Measurements from ENCODE around the gene ARFGAP1. TPM values are rescaled to one million over a fixed set of nuclear protein-coding genes. Genes with fewer than 3 reads are reported as not detected.

ARFGAP1 gene
- total and polyA plus RNA-seq, 4 donors, result 47.0 to 108 (median 87.6) TPM

DNA sequence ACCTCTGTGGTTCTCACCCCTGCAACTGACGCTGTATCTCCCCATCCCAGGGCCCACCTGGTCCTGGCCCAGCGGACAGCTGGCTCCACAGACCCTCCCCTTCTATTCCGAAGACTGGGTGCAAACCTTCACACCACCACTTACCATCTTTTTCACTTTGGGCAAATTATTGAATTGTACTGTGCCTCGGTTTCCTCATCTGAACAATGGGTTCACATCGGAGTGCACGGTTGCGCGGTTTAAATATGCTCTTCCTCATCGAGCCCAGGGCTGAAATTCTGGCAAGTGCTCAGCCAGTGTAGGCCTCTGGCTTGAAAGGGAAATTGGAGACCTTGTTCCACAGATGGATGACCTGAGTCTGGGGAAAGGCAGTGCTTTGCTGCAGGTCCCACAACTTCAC, 2.9 kb upstream of the ARFGAP1 start:
- H3K4me3 ChIP-seq, result no peak overlapping the region
- no peaks in the 10 kb centered on the region for H3K36me3 ChIP-seq (ENCODE audit: control insufficient read depth in 4 of 4, insufficient read depth in 4 of 4, low read length in 4 of 4)
- H3K9me3 ChIP-seq (ENCODE audit: control insufficient read depth in 4 of 4, insufficient read depth in 3 of 4, low read length in 3 of 4), result no peaks in the 10 kb centered on the region
- peaks cover 0 to 63% (median 20%) of the 10 kb centered on the region in 5 donors for H3K4me1 ChIP-seq (ENCODE audit: control insufficient read depth in 5 of 5, insufficient read depth in 5 of 5, low read length in 5 of 5)
- TF ChIP-seq CTCF (IDR thresholded peaks at IDR 0.05; ENCODE audit: control extremely low read depth, extremely low read depth), result no peak
- no peaks in the 10 kb centered on the region for H3K27me3 ChIP-seq (ENCODE audit: control insufficient read depth in 3 of 3, insufficient read depth in 3 of 3, low read length in 2 of 3)
- DNase-seq (no peak), ATAC-seq (ENCODE audit: insufficient read depth, low FRiP score) (no peak)
- WGBS, 2 donors, result 85 to 92% methylated on average over 9 of the region's 9 CpGs
- H3K27ac ChIP-seq (ENCODE audit: low read depth in 1 of 2, low read length in 1 of 2), result no peak overlapping the region
- no peak overlapping the region for H3K9ac ChIP-seq (ENCODE audit: insufficient read depth in 1 of 2, low read length in 2 of 2)

DNA sequence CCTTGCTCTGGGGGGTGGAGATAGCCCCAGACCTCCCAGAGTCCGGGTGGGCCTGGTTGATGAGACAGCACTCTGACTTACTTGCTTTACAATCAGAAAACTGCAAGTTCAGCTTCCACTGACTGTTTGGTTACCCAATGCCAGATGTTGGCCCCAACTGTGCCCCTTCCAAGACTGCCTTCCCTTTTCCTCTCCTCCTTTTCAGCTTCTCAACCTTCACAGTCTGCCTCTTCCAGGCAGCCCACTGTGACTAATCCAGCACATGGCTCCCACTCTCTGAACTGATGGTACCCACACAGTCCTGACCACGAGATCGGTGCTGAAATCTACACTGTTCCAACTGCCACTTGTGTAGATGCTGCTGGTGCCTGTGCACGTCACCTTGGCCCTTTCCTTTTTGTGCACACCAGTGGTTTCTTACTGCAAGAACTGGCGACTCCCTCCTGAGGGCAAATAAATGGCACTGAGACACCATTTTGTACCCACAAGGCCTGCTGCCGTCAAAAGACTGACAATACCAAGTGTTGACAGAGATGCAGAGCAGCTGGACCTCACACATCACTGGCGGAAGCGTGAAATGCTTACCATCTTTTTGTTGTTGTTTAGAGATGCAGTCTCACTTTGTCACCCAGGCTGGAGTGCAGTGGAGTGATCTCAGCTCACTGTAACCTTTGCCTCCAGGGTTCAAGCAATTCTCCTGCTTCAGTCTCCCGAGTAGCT, 1.8 kb upstream of the ARFGAP1 start:
- Histone ChIP-seq H3K27ac (ENCODE audit: low read depth in 1 of 2, low read length in 1 of 2) (no peak overlapping the region), H3K9ac (ENCODE audit: insufficient read depth in 1 of 2, low read length in 2 of 2) (no peak overlapping the region), H3K27me3 (ENCODE audit: control insufficient read depth in 3 of 3, insufficient read depth in 3 of 3, low read length in 2 of 3) (no peaks in the 10 kb centered on the region), H3K9me3 (ENCODE audit: control insufficient read depth in 4 of 4, insufficient read depth in 3 of 4, low read length in 3 of 4) (no peaks in the 10 kb centered on the region), H3K36me3 (ENCODE audit: control insufficient read depth in 4 of 4, insufficient read depth in 4 of 4, low read length in 4 of 4) (peaks cover 0 to 3% (median 0%) of the 10 kb centered on the region in 4 donors), H3K4me1 (ENCODE audit: control insufficient read depth in 5 of 5, insufficient read depth in 5 of 5, low read length in 5 of 5) (peaks cover 0 to 55% (median 20%) of the 10 kb centered on the region in 5 donors), H3K4me3 (no peak overlapping the region)
- no peak for DNase-seq
- 83 to 86% methylated on average over 9 of the region's 9 CpGs for WGBS, 2 donors
- TF ChIP-seq CTCF (IDR thresholded peaks at IDR 0.05; ENCODE audit: control extremely low read depth, extremely low read depth), result no peak
- ATAC-seq (ENCODE audit: insufficient read depth, low FRiP score), result no peak

DNA sequence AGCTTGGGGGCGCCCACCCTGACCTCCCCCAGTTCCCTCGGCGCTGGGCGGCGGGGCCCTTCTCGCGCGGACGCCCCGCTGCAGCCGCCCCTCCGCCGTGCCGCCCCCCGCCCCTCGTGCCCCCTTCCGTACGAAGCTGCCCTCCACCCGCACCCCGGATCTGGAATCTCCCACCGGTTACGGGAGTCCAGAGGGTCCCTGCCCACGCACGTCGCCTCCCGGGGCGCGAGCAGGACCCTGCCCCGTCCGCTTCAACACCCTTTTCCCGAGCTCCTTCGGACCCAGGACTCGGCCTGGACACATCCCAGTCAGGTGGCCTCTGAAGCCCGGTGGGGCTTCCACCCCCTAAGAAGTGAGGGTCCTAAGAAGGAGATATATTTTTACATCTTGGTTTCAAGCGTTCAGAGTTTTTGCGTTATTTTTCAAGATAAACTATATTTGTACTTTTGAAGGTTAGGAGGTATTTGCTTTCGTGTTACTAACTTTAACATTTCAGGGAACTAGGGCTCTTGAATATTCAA, 506 bp downstream of the ARFGAP1 start:
- H3K9me3 ChIP-seq (ENCODE audit: control insufficient read depth in 4 of 4, insufficient read depth in 3 of 4, low read length in 3 of 4), result no peaks in the 10 kb centered on the region
- DNase-seq (no peak), ATAC-seq (ENCODE audit: insufficient read depth, low FRiP score) (no peak)
- H3K4me1 ChIP-seq (ENCODE audit: control insufficient read depth in 5 of 5, insufficient read depth in 5 of 5, low read length in 5 of 5), result peaks cover 0 to 43% (median 17%) of the 10 kb centered on the region in 5 donors
- 0% methylated on average over 26 to 37 of the region's 37 CpGs for WGBS, 2 donors
- peak overlapping the region in 1 of 2 donors; percentile 40 for H3K27ac ChIP-seq (ENCODE audit: low read depth in 1 of 2, low read length in 1 of 2)
- H3K9ac ChIP-seq (ENCODE audit: insufficient read depth in 1 of 2, low read length in 2 of 2), result peak overlapping the region; percentile 31 to 63
- no peaks in the 10 kb centered on the region for H3K27me3 ChIP-seq (ENCODE audit: control insufficient read depth in 3 of 3, insufficient read depth in 3 of 3, low read length in 2 of 3)
- peak overlapping the region; percentile 92 for H3K4me3 ChIP-seq
- H3K36me3 ChIP-seq (ENCODE audit: control insufficient read depth in 4 of 4, insufficient read depth in 4 of 4, low read length in 4 of 4), result peaks cover 0 to 24% (median 1%) of the 10 kb centered on the region in 4 donors
- TF ChIP-seq CTCF (IDR thresholded peaks at IDR 0.05; ENCODE audit: control extremely low read depth, extremely low read depth), result no peak
